22Rv1 (cell line): ENCODE results near the gene OARD1.

Experiments used
- H3K27ac ChIP-seq: fragments of 450-650 bp; 2 replicates; pipeline ENCODE4 v1.5.1; 2017
- CTCF ChIP-seq: fragments of 450-650 bp; IDR thresholded peaks from 2 replicates; pipeline ENCODE4 v1.5.1; 2017; ENCODE audit warnings: mild to moderate bottlenecking
- ZFX ChIP-seq: fragments of 450-650 bp; IDR thresholded peaks from 2 replicates; pipeline ENCODE4 v1.6.1; 2017; ENCODE audit warnings: antibody characterized with exemption, borderline replicate concordance

OARD1 gene

GRCh38 chr6:41085182-41085581 is 13.0 kb upstream of the OARD1 start:
- TF ChIP-seq ZFX: no peak
- no peak for TF ChIP-seq CTCF

GRCh38 chr6:41083072-41083471 is 10.9 kb upstream of the OARD1 start:
- no peak overlapping the region for H3K27ac ChIP-seq
- TF ChIP-seq CTCF: no peak
- TF ChIP-seq ZFX: no peak

More at GRCh38 chr6:41085182-41085581, 13.0 kb upstream of the OARD1 start:
- no peak overlapping the region for H3K27ac ChIP-seq

GRCh38 chr6:41080621-41081020 is 8.5 kb upstream of the OARD1 start:
- no peak overlapping the region for H3K27ac ChIP-seq
- no peak for TF ChIP-seq CTCF

GRCh38 chr6:41079080-41079479 is 6.9 kb upstream of the OARD1 start:
- H3K27ac ChIP-seq: no peak overlapping the region
- TF ChIP-seq CTCF (no peak), ZFX (no peak)

GRCh38 chr6:41078101-41078500 is 5.9 kb upstream of the OARD1 start:
- TF ChIP-seq CTCF: no peak
- no peak for TF ChIP-seq ZFX
- no peak overlapping the region for H3K27ac ChIP-seq

- TF ChIP-seq ZFX: no peak
- TF ChIP-seq CTCF: no peak
Observed at GRCh38 chr6:41077536-41077935, 5.4 kb upstream of the OARD1 start.

GRCh38 chr6:41075651-41076626 is 3.8 kb upstream of the OARD1 start:
- peak overlapping the region; percentile 99 for H3K27ac ChIP-seq
- TF ChIP-seq ZFX (no peak), CTCF (no peak)

More at GRCh38 chr6:41077536-41077935, 5.4 kb upstream of the OARD1 start:
- no peak overlapping the region for H3K27ac ChIP-seq
